ENCODE results near the gene SPINK5. TPM values are rescaled to one million over a fixed set of nuclear protein-coding genes. Genes with fewer than 3 reads are reported as not detected.

SPINK5 gene
- total RNA-seq, 4 donors from 2014 or later, result 0.39 to 1.3 (median 0.97) TPM

- TF ChIP-seq, protein P1, sequence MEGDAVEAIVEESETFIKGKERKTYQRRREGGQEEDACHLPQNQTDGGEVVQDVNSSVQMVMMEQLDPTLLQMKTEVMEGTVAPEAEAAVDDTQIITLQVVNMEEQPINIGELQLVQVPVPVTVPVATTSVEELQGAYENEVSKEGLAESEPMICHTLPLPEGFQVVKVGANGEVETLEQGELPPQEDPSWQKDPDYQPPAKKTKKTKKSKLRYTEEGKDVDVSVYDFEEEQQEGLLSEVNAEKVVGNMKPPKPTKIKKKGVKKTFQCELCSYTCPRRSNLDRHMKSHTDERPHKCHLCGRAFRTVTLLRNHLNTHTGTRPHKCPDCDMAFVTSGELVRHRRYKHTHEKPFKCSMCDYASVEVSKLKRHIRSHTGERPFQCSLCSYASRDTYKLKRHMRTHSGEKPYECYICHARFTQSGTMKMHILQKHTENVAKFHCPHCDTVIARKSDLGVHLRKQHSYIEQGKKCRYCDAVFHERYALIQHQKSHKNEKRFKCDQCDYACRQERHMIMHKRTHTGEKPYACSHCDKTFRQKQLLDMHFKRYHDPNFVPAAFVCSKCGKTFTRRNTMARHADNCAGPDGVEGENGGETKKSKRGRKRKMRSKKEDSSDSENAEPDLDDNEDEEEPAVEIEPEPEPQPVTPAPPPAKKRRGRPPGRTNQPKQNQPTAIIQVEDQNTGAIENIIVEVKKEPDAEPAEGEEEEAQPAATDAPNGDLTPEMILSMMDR (IDR thresholded peaks at IDR 0.05), result no peak
- TF ChIP-seq POLR2A (IDR thresholded peaks at IDR 0.05), result no peak
- TF ChIP-seq EP300 (IDR thresholded peaks at IDR 0.05), result no peak
- Histone ChIP-seq H3K4me3 (no peak overlapping the region), H3K27me3 (no peaks in the 10 kb centered on the region), H3K9me3 (no peaks in the 10 kb centered on the region), H3K4me1 (no peaks in the 10 kb centered on the region), H3K27ac (no peak overlapping the region), H3K36me3 (no peaks in the 10 kb centered on the region)
- DNase-seq (ENCODE audit: low spot score in 2 of 2), result no peak
These were observed 89.0 kb downstream of the SPINK5 start for GRCh38 chr5:148152781-148153180.

DNA sequence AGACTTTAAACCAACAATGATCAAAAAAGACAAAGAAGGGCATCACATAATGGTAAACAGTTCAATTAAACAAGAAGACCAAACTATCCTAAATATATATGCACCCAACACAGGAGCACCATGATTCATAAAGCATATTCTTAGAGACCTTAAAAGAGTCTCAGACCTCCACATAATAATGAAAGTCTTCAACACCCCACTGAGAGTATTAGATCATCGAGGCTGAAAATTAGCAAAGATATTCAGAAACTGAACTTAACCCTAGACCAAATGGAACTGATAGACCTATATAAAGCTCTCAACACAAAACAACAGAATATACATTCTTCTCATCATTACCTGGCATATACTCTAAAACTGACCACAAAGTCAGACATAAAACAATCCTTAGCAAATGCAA lies 92.8 kb downstream of the SPINK5 start:
- TF ChIP-seq EP300 (IDR thresholded peaks at IDR 0.05) (no peak), POLR2A (IDR thresholded peaks at IDR 0.05) (no peak)
- TF ChIP-seq, protein P1 (IDR thresholded peaks at IDR 0.05), result no peak
- WGBS, 2 donors, result 87 to 88% methylated on average over 1 of the region's 1 CpG

DNA sequence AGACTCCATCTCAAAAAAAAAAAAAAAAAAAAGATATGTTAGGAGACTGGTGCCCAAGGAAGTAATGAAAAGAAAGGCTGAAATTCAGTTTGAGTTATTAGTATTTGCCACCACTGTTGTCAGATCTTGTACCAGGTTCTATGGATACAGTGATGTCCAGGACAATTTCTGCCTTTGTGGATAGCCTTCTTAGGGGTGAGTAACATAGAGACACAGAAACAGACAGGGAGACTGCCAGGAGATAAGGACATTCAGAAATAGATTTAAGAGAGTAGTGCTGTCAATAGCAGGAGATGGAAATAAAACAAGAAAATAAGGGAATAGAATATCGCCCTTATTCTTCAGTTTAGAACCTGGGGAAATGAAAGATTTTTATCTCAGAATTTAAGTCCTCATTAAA lies 98.3 kb downstream of the SPINK5 start:
- Histone ChIP-seq H3K27ac (no peak overlapping the region), H3K9me3 (no peaks in the 10 kb centered on the region), H3K4me1 (no peaks in the 10 kb centered on the region), H3K4me3 (no peak overlapping the region), H3K27me3 (no peaks in the 10 kb centered on the region), H3K36me3 (no peaks in the 10 kb centered on the region)
- 96% methylated on average over 1 of the region's 1 CpG for WGBS, 2 donors
- no peak for DNase-seq (ENCODE audit: low spot score in 2 of 2)
- no peak for TF ChIP-seq POLR2A (IDR thresholded peaks at IDR 0.05)
- TF ChIP-seq, protein P1 (IDR thresholded peaks at IDR 0.05), result no peak

More for the DNA sequence above, 92.8 kb downstream of the SPINK5 start:
- H3K4me1 ChIP-seq, result no peaks in the 10 kb centered on the region
- no peaks in the 10 kb centered on the region for H3K27me3 ChIP-seq
- H3K9me3 ChIP-seq, result no peaks in the 10 kb centered on the region
- no peak for DNase-seq (ENCODE audit: low spot score in 2 of 2)
- no peaks in the 10 kb centered on the region for H3K36me3 ChIP-seq
- H3K4me3 ChIP-seq, result no peak overlapping the region
- no peak overlapping the region for H3K27ac ChIP-seq

GRCh38 chr5:148163345-148163744 lies 99.6 kb downstream of the SPINK5 start:
- DNase-seq (ENCODE audit: low spot score in 2 of 2), result no peak
- no peak overlapping the region for H3K27ac ChIP-seq
- WGBS, 2 donors, result 88 to 89% methylated on average over 1 of the region's 1 CpG
- TF ChIP-seq EP300 (IDR thresholded peaks at IDR 0.05), result no peak
- TF ChIP-seq POLR2A (IDR thresholded peaks at IDR 0.05), result no peak
- TF ChIP-seq, protein P1 (IDR thresholded peaks at IDR 0.05), result no peak
- H3K27me3 ChIP-seq, result no peaks in the 10 kb centered on the region
- H3K4me3 ChIP-seq, result no peak overlapping the region
- no peaks in the 10 kb centered on the region for H3K4me1 ChIP-seq
- H3K36me3 ChIP-seq, result no peaks in the 10 kb centered on the region
- no peaks in the 10 kb centered on the region for H3K9me3 ChIP-seq

- Histone ChIP-seq H3K27me3 (no peaks in the 10 kb centered on the region), H3K4me1 (no peaks in the 10 kb centered on the region), H3K9me3 (no peaks in the 10 kb centered on the region), H3K4me3 (no peak overlapping the region), H3K27ac (no peak overlapping the region), H3K36me3 (no peaks in the 10 kb centered on the region)
- TF ChIP-seq, protein P1 (IDR thresholded peaks at IDR 0.05), result no peak
- 73 to 76% methylated on average over 4 of the region's 4 CpGs for WGBS, 2 donors
- no peak for DNase-seq (ENCODE audit: low spot score in 2 of 2)
These were observed 102.9 kb downstream of the SPINK5 start for GRCh38 chr5:148166550-148167283.

Data from tibial nerve (tissue), 4 donors.